GM23248 (cell line): ENCODE data around the gene KCNJ10. TPM values are rescaled to one million over a fixed set of nuclear protein-coding genes. Genes with fewer than 3 reads are reported as not detected.

Experiments used
- DNase-seq: peaks from one replicate; pipeline ENCODE4 v3.0.0-alpha.2; 2015
- H2AFZ ChIP-seq: fragments of 200-600 bp; sonication (generic); 2 replicates; pipeline ENCODE4 v1.6.1; 2016; ENCODE audit warnings: antibody characterized with exemption
- H3F3A ChIP-seq: fragments of 200-600 bp; sonication (generic); 2 replicates; pipeline ENCODE4 v1.6.1; 2016; ENCODE audit warnings: mild to moderate bottlenecking, antibody characterized with exemption, mixed run types; ENCODE audit not compliant: insufficient read depth
- H3K27ac ChIP-seq: fragments of 200-600 bp; sonication (generic); 2 replicates; pipeline ENCODE4 v1.5.1; 2016; ENCODE audit warnings: mild to moderate bottlenecking
- H3K27me3 ChIP-seq: fragments of 200-600 bp; sonication (generic); replicated peaks from 2 replicates; pipeline ENCODE4 v1.6.1; 2016; ENCODE audit warnings: mild to moderate bottlenecking; ENCODE audit not compliant: insufficient read depth
- H3K36me3 ChIP-seq: fragments of 200-600 bp; sonication (generic); 2 replicates; pipeline ENCODE4 v1.6.1; 2016; ENCODE audit warnings: low read depth, mild to moderate bottlenecking
- H3K4me1 ChIP-seq: fragments of 200-600 bp; sonication (generic); 2 replicates; pipeline ENCODE4 v1.6.1; 2016; ENCODE audit warnings: mild to moderate bottlenecking; ENCODE audit not compliant: insufficient read depth
- H3K4me2 ChIP-seq: fragments of 200-600 bp; sonication (generic); one replicate; pipeline ENCODE4 v1.6.1; 2016; ENCODE audit warnings: mild to moderate bottlenecking; ENCODE audit not compliant: unreplicated experiment
- H3K4me3 ChIP-seq: fragments of 200-600 bp; sonication (generic); 2 replicates; pipeline ENCODE4 v1.5.1; 2016; ENCODE audit warnings: mild to moderate bottlenecking
- H3K79me2 ChIP-seq: fragments of 200-600 bp; sonication (generic); 2 replicates; pipeline ENCODE4 v1.6.1; 2016; ENCODE audit warnings: mild to moderate bottlenecking; ENCODE audit not compliant: insufficient read depth
- H3K9ac ChIP-seq: fragments of 200-600 bp; sonication (generic); 2 replicates; pipeline ENCODE4 v1.6.1; 2016; ENCODE audit warnings: mild to moderate bottlenecking
- H3K9me2 ChIP-seq: fragments of 200-600 bp; sonication (generic); 2 replicates; pipeline ENCODE4 v1.6.1; 2016; ENCODE audit warnings: mixed run types, mild to moderate bottlenecking, moderate library complexity; ENCODE audit not compliant: insufficient read depth
- H3K9me3 ChIP-seq: fragments of 200-600 bp; sonication (generic); one replicate; pipeline ENCODE4 v1.6.1; 2017; ENCODE audit warnings: low read depth
- H4K20me1 ChIP-seq: fragments of 200-600 bp; sonication (generic); 2 replicates; pipeline ENCODE4 v1.6.0; 2016; ENCODE audit not compliant: insufficient read depth
- EZH2 ChIP-seq: fragments of 200-600 bp; sonication (generic); IDR thresholded peaks from 2 replicates; pipeline ENCODE4 v1.6.1; 2018; ENCODE audit warnings: antibody characterized with exemption, mild to moderate bottlenecking; ENCODE audit not compliant: insufficient read depth, poor library complexity, severe bottlenecking
- EZH2phosphoT487 ChIP-seq: fragments of 200-600 bp; sonication (generic); IDR thresholded peaks from 2 replicates; pipeline ENCODE4 v1.6.1; 2018; ENCODE audit warnings: antibody characterized with exemption, moderate library complexity, mild to moderate bottlenecking, low read depth; ENCODE audit not compliant: insufficient read depth
- WGBS, 2 experiments: methylation state at CpG; one replicate each; pipeline ENCODE4 v1.1.6; 2015 to 2017; ENCODE audit warnings: low lambda C conversion rate in 2 of 2, low coverage in 1 of 2; ENCODE audit errors: missing lambda C conversion rate in 2 of 2; 5-methylcytosine and 5-hydroxymethylcytosine counted together
- in situ Hi-C: fragments of 300-500 bp; cut with MboI; formaldehyde crosslinking; loops from 2 replicates; pipeline ENCODE4 v1.15.0; 2020
- polyA plus RNA-seq: library from polyadenylated mRNA; unstranded; fragments of >200 nt; fragmentation: Nextera tagmentation; extraction: Ambion mirVana; gene quantifications from 2 replicates; pipeline ENCODE4 v1.2.1, GENCODE V29; 2016
- total RNA-seq: library from RNA; depleted of rRNA; stranded (reverse); fragments of >200 nt; shearing (Covaris generic); gene quantifications from 2 replicates; pipeline ENCODE4 v1.2.3, GENCODE V29; 2014

Gene KCNJ10
- total and polyA plus RNA-seq, 2 experiments from 2014 or later, result not detected

GRCh38 chr1:160086456-160086892, 16.5 kb upstream of the KCNJ10 start:
- H3K79me2 ChIP-seq, result no peaks in the 10 kb centered on the region
- in situ Hi-C loops, result no loop called here
- H3K4me2 ChIP-seq, result no peak overlapping the region
- 39 to 47% methylated on average over 5 of the region's 5 CpGs for WGBS, 2 experiments
- DNase-seq, result no peak
- no peak overlapping the region for H3K4me3 ChIP-seq
- no peak overlapping the region for H2AFZ ChIP-seq
- no peak overlapping the region for H3K27ac ChIP-seq
- no peaks in the 10 kb centered on the region for H3K9me2 ChIP-seq
- H4K20me1 ChIP-seq, result no peaks in the 10 kb centered on the region
- no peaks in the 10 kb centered on the region for H3K36me3 ChIP-seq
- H3K9me3 ChIP-seq, result no peaks in the 10 kb centered on the region
- H3K4me1 ChIP-seq, result no peaks in the 10 kb centered on the region
- no peak overlapping the region for H3K9ac ChIP-seq
- peaks cover 24% of the 10 kb centered on the region for H3K27me3 ChIP-seq
- no peaks in the 10 kb centered on the region for H3F3A ChIP-seq
- TF ChIP-seq EZH2phosphoT487 (no peak), EZH2 (no peak)

DNA sequence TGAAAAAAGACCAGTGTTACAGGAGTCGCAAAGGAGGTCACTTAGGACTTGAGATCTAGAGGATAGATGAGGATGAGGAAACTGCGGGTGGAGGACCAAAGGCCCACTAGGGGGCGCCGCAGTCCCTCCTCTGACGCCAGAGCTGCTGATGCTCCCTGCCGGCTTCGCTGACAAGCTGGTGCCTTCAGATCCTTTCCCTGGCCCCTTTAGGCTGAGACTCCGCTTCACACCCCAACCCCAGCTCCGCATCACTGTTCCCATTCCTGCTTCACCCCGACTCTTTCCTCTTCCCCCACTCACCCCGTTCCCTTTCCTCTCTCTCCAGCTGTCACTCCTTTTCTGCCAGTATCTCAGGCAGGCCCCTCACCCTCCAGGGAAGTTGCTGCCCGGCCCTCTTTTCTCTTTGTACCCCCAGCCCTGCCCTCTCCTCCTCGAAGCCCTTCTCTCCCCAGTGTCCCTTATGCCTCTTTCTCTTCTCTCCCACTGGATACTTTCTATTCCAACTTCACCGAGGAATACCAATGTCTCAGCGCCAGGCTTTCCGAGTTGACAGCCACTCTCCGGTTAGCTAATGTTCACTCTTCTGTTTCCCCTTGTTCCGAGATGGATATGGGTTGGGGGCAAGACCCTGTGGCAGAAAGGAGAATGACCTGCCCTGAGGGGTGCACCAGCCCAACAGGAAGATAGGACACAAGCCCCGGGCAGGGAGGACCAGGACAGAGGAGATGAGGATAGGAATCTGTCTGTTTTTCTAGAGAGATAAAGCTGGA, 15.9 kb upstream of the KCNJ10 start:
- no peaks in the 10 kb centered on the region for H3K4me1 ChIP-seq
- WGBS, 2 experiments, result 60 to 62% methylated on average over 15 to 19 of the region's 19 CpGs
- in situ Hi-C loops, result no loop called here
- no peak overlapping the region for H2AFZ ChIP-seq
- H3K27me3 ChIP-seq, result peaks cover 28% of the 10 kb centered on the region
- H3K27ac ChIP-seq, result no peak overlapping the region
- H3K4me3 ChIP-seq, result no peak overlapping the region
- no peaks in the 10 kb centered on the region for H3K9me2 ChIP-seq
- no peaks in the 10 kb centered on the region for H3K79me2 ChIP-seq
- TF ChIP-seq EZH2, result no peak
- TF ChIP-seq EZH2phosphoT487, result no peak
- no peak overlapping the region for H3K4me2 ChIP-seq
- DNase-seq, result peak; percentile 75
- H4K20me1 ChIP-seq, result no peaks in the 10 kb centered on the region
- H3K9me3 ChIP-seq, result no peaks in the 10 kb centered on the region
- no peaks in the 10 kb centered on the region for H3K36me3 ChIP-seq
- no peak overlapping the region for H3K9ac ChIP-seq
- H3F3A ChIP-seq, result no peaks in the 10 kb centered on the region

DNA sequence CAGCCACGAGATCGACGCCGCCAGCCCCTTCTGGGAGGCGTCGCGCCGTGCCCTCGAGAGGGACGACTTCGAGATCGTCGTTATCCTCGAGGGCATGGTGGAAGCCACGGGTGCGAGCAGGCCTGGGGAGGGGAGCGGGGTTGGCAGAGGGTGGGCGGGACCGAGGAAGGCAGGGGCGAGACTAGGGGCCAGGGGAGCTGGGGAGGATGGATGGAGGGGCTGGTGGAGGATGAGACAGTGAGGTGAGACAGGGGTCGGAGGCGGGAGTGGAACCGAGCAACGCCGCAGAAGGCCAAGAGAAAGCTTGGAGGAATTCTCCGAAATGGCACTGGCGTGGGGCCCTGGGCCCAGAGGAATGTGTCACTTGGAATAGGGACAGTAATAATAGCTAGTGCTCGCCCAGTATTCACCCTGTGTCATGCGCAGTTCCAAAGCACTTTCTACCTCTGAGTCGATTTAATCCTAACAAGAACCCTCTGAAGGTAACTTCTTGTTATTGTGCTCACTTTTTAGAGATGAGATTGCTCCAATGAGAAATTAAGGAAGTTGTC, 14.9 kb upstream of the KCNJ10 start:
- H3K4me1 ChIP-seq, result no peaks in the 10 kb centered on the region
- TF ChIP-seq EZH2 (no peak), EZH2phosphoT487 (no peak)
- no peaks in the 10 kb centered on the region for H3K9me2 ChIP-seq
- in situ Hi-C loops, result no loop called here
- no peak overlapping the region for H3K4me3 ChIP-seq
- no peak for DNase-seq
- H3K27me3 ChIP-seq, result peaks cover 39% of the 10 kb centered on the region
- no peaks in the 10 kb centered on the region for H4K20me1 ChIP-seq
- no peaks in the 10 kb centered on the region for H3F3A ChIP-seq
- no peak overlapping the region for H3K4me2 ChIP-seq
- H3K27ac ChIP-seq, result no peak overlapping the region
- no peaks in the 10 kb centered on the region for H3K36me3 ChIP-seq
- no peaks in the 10 kb centered on the region for H3K79me2 ChIP-seq
- no peak overlapping the region for H3K9ac ChIP-seq
- WGBS, 2 experiments, result 73 to 81% methylated on average over 22 to 30 of the region's 30 CpGs
- H3K9me3 ChIP-seq, result no peaks in the 10 kb centered on the region
- H2AFZ ChIP-seq, result no peak overlapping the region

- Histone ChIP-seq H2AFZ (peak overlapping the region; percentile 36), H3K4me3 (peak overlapping the region; percentile 55), H3K27me3 (peaks cover 45% of the 10 kb centered on the region), H3K9me3 (no peaks in the 10 kb centered on the region), H4K20me1 (no peaks in the 10 kb centered on the region), H3K4me2 (no peak overlapping the region), H3K27ac (no peak overlapping the region), H3K9ac (no peak overlapping the region), H3K36me3 (no peaks in the 10 kb centered on the region), H3K9me2 (no peaks in the 10 kb centered on the region), H3K79me2 (no peaks in the 10 kb centered on the region), H3F3A (no peaks in the 10 kb centered on the region), H3K4me1 (no peaks in the 10 kb centered on the region)
- TF ChIP-seq EZH2 (no peak), EZH2phosphoT487 (no peak)
- DNase-seq, result peak; percentile 46
- in situ Hi-C loops, result no loop called here
- WGBS, 2 experiments, result 19 to 21% methylated on average over 82 to 91 of the region's 96 CpGs
Measured at GRCh38 chr1:160083968-160084770, 14.2 kb upstream of the KCNJ10 start.
